PC-3 (cell line): ENCODE measurements around the gene TGFBR3. TPM values are rescaled to one million over a fixed set of nuclear protein-coding genes. Genes with fewer than 3 reads are reported as not detected.
A peak's percentile ranks its signal among the peaks of the same experiment; 100 is the strongest.

Experiments
- ATAC-seq: fragments of 200-7000 bp; cut with Tn5 transposase; 2 replicates; pipeline ENCODE4 v1.9.1; 2020; ENCODE audit warnings: mild to moderate bottlenecking, moderate library complexity
- Bru-seq: library from RNA; stranded (reverse); fragments of 400-500 nt; gene quantifications from one replicate; lab custom pipeline; 2021; lab: Mats Ljungman, UMichigan
- BruChase-seq, 2 experiments: library from RNA; stranded (reverse); fragments of 400-500 nt; gene quantifications; one replicate each; lab custom pipeline; 2021; lab: Mats Ljungman, UMichigan
- BruUV-seq: library from RNA; stranded (reverse); fragments of 400-500 nt; replicated peaks from 2 replicates; lab custom pipeline; 2021; lab: Mats Ljungman, UMichigan
- CTCF ChIA-PET: fragments of 300-600 bp; sonication (Branson Sonifier 250); formaldehyde crosslinking; loops from one replicate; lab custom pipeline; 2022; ENCODE audit warnings: antibody characterized with exemption; lab: Charles Lee
- POLR2A ChIA-PET: fragments of 300-600 bp; sonication (Branson Sonifier 250); formaldehyde crosslinking; loops from one replicate; lab custom pipeline; 2022; ENCODE audit warnings: antibody characterized with exemption; ENCODE audit not compliant: unreplicated experiment; lab: Charles Lee
- DNase-seq: peaks from one replicate; pipeline ENCODE4 v3.0.0-alpha.2; 2015
- H2AFZ ChIP-seq: fragments of 300-600 bp; sonication (generic); 2 replicates; pipeline ENCODE4 v1.6.0; 2016; ENCODE audit warnings: antibody characterized with exemption, low read length
- H3F3A ChIP-seq: fragments of 300-600 bp; sonication (generic); one replicate; pipeline ENCODE4 v1.6.0; 2017; ENCODE audit warnings: antibody characterized with exemption, low read length, control low read depth, mild to moderate bottlenecking; ENCODE audit not compliant: unreplicated experiment
- H3K27ac ChIP-seq: fragments of 300-600 bp; sonication (generic); 2 replicates; pipeline ENCODE4 v1.5.1; 2016; ENCODE audit warnings: mild to moderate bottlenecking, low read length
- H3K27me3 ChIP-seq: fragments of 300-600 bp; sonication (generic); 2 replicates; pipeline ENCODE4 v1.6.1; 2016; ENCODE audit warnings: low read length, mixed read lengths
- H3K36me3 ChIP-seq: fragments of 300-600 bp; sonication (generic); 2 replicates; pipeline ENCODE4 v1.6.1; 2016; ENCODE audit warnings: low read depth, mixed run types, low read length, mixed read lengths
- H3K4me1 ChIP-seq: fragments of 300-600 bp; sonication (generic); 2 replicates; pipeline ENCODE4 v1.5.1; 2016; ENCODE audit warnings: low read length; ENCODE audit not compliant: insufficient read depth
- H3K4me2 ChIP-seq: fragments of 300-600 bp; sonication (generic); 2 replicates; pipeline ENCODE4 v1.6.0; 2016; ENCODE audit warnings: low read length
- H3K4me3 ChIP-seq: fragments of 300-600 bp; sonication (generic); 2 replicates; pipeline ENCODE4 v1.5.1; 2016; ENCODE audit warnings: mild to moderate bottlenecking, low read length, mixed read lengths
- H3K79me2 ChIP-seq: fragments of 300-600 bp; sonication (generic); 2 replicates; pipeline ENCODE4 v1.6.1; 2017; ENCODE audit warnings: low read length, mixed read lengths
- H3K9ac ChIP-seq: fragments of 300-600 bp; sonication (generic); 2 replicates; pipeline ENCODE4 v1.6.0; 2016; ENCODE audit warnings: mild to moderate bottlenecking, low read length
- H3K9me2 ChIP-seq: fragments of 300-600 bp; sonication (generic); replicated peaks from 2 replicates; pipeline ENCODE4 v1.6.1; 2016; ENCODE audit warnings: mixed run types, low read length, mixed read lengths
- H3K9me3 ChIP-seq: fragments of 300-600 bp; sonication (generic); 2 replicates; pipeline ENCODE4 v1.6.1; 2016; ENCODE audit warnings: low read length, mixed read lengths
- H4K20me1 ChIP-seq: fragments of 300-600 bp; sonication (generic); 2 replicates; pipeline ENCODE4 v1.6.1; 2016; ENCODE audit warnings: low read length, mixed read lengths
- EZH2 ChIP-seq: fragments of 300-600 bp; sonication (generic); IDR thresholded peaks from one replicate; pipeline ENCODE4 v1.6.1; 2017; ENCODE audit warnings: antibody characterized with exemption, mild to moderate bottlenecking, low read length; ENCODE audit not compliant: unreplicated experiment
- EZH2phosphoT487 ChIP-seq: fragments of 300-600 bp; sonication (generic); IDR thresholded peaks from 2 replicates; pipeline ENCODE4 v1.6.1; 2018; ENCODE audit warnings: mild to moderate bottlenecking, antibody characterized with exemption, low read length, borderline replicate concordance
- intact Hi-C: fragments of 100-400 bp; cut with micrococcal nuclease; formaldehyde crosslinking; loops from 2 replicates; pipeline ENCODE4 v1.9.0; 2023
- long read RNA-seq: library from polyadenylated mRNA; unstranded; transcript quantifications from one replicate; pipeline ENCODE4 v2.0.0, GENCODE V29; 2021; ENCODE audit not compliant: unreplicated experiment
- total RNA-seq: library from RNA; depleted of rRNA; stranded (reverse); fragments of >200 nt; gene quantifications from 2 replicates; pipeline ENCODE4 v1.2.3, GENCODE V29; 2014; rRNA removed
- TF ChIP-seq, protein P1 (sequence below): fragments of 300-600 bp; sonication (generic); conservative IDR thresholded peaks from 2 replicates; pipeline ENCODE4 v1.5.1; 2017; ENCODE audit warnings: antibody characterized with exemption, low read depth, mild to moderate bottlenecking, low read length

Gene TGFBR3
- 2.8 and 3.0 TPM in 2 replicates for total RNA-seq
- Bru-seq, nascent RNA = percentile 67 among the genes with signal in this experiment
- percentile 56 among the genes with signal in this experiment for BruChase-seq, experiment 1, labeled RNA remaining after a 6-hour chase
- BruChase-seq, experiment 2, labeled RNA remaining after a 2-hour chase = percentile 53 among the genes with signal in this experiment
- long read RNA-seq, full-length matches to known transcripts = 5 of 13 reads
- long read RNA-seq, partial matches to known transcripts = 4 of 13 reads
- long read RNA-seq, other reads (novel, unspliced or antisense) = 4 of 13 reads

GRCh38 chr1:91885716-91886506 lies at the start of gene TGFBR3:
TGFBR3 (minus strand) TSS chr1:91886151; CDS start chr1:91861531, 24,620 bp downstream.
- DNase-seq = peak; percentile 70
- intact Hi-C loops = loop anchor here (1.0 to 5.0 kb wide), 7 partner anchors 41 to 354 kb away; no protein-coding TSS in a partner anchor

DNA sequence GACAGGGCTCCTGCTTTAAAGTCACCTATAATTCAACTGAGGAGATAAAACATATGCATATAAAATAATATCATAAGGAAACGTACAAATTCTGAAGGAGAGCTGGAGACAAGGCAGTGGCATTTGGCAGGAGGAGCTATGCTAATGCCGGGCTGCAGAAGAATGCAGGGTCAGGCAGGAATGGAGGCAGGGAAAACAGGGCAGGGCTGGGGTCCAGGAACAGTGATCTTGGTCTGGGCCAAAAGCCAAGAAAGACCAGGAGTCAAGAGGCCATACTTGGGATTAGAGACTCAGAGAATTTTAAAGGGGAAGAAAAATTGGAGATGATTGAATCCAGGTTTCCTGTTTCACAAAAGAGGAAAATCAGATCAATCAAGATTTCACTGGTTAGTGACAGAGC lies 43.3 kb upstream of the TGFBR3 start:
- intact Hi-C loops = loop anchor here (5.0 kb wide), 1 partner anchor 192 kb away; no protein-coding TSS in a partner anchor
- Histone ChIP-seq H4K20me1 (no peaks in the 10 kb centered on the region), H3K36me3 (no peaks in the 10 kb centered on the region), H3K4me1 (no peaks in the 10 kb centered on the region; the same call in 1 of the 2 replicates), H3K27me3 (no peaks in the 10 kb centered on the region), H3F3A (no peaks in the 10 kb centered on the region), H3K4me3 (no peak overlapping the region), H2AFZ (no peak overlapping the region), H3K9ac (no peak overlapping the region), H3K4me2 (no peak overlapping the region), H3K27ac (no peak overlapping the region), H3K9me3 (no peaks in the 10 kb centered on the region), H3K79me2 (no peaks in the 10 kb centered on the region), H3K9me2 (no peaks in the 10 kb centered on the region)
- TF ChIP-seq EZH2phosphoT487 (no peak), EZH2 (no peak)
- TF ChIP-seq, protein P1, sequence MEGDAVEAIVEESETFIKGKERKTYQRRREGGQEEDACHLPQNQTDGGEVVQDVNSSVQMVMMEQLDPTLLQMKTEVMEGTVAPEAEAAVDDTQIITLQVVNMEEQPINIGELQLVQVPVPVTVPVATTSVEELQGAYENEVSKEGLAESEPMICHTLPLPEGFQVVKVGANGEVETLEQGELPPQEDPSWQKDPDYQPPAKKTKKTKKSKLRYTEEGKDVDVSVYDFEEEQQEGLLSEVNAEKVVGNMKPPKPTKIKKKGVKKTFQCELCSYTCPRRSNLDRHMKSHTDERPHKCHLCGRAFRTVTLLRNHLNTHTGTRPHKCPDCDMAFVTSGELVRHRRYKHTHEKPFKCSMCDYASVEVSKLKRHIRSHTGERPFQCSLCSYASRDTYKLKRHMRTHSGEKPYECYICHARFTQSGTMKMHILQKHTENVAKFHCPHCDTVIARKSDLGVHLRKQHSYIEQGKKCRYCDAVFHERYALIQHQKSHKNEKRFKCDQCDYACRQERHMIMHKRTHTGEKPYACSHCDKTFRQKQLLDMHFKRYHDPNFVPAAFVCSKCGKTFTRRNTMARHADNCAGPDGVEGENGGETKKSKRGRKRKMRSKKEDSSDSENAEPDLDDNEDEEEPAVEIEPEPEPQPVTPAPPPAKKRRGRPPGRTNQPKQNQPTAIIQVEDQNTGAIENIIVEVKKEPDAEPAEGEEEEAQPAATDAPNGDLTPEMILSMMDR = no peak
- ATAC-seq (no peak), DNase-seq (no peak)
- ChIA-PET CTCF (interaction anchor here (0.6 kb wide), 1 partner anchor 171 kb away, joined by 5 read pairs; no protein-coding TSS in a partner anchor), POLR2A (no interaction called here)
- no TSS peak for BruUV-seq

More at GRCh38 chr1:91885716-91886506, at the start of gene TGFBR3:
- Histone ChIP-seq H3K36me3 (no peaks in the 10 kb centered on the region), H3K4me1 (peaks cover 23% of the 10 kb centered on the region), H3K9ac (peak within 1 kb of the TSS; percentile 42), H3K27me3 (no peaks in the 10 kb centered on the region), H4K20me1 (no peaks in the 10 kb centered on the region), H3K9me3 (no peaks in the 10 kb centered on the region), H3F3A (no peaks in the 10 kb centered on the region), H3K27ac (0 out of 2 replicates have a peak within 1 kb of the TSS, but pooled peaks have one; percentile 3), H3K9me2 (no peaks in the 10 kb centered on the region), H3K79me2 (no peaks in the 10 kb centered on the region), H3K4me3 (peak within 1 kb of the TSS; percentile 90), H2AFZ (peak within 1 kb of the TSS; percentile 94), H3K4me2 (peak within 1 kb of the TSS; percentile 98)
- peak; percentile 68 for ATAC-seq
- ChIA-PET POLR2A (no interaction called here), CTCF (interaction anchor here (0.6 to 2.0 kb wide), 7 partner anchors 38 to 374 kb away, joined by 3 to 6 read pairs (median 4); no protein-coding TSS in a partner anchor)
- BruUV-seq = no TSS peak
- TF ChIP-seq, protein P1 = peak; percentile 45; the same call in 1 of the 2 replicates
- no peak for TF ChIP-seq EZH2phosphoT487
